Vagina (tissue), 2 donors: ENCODE measurements around the gene PSPH.

Experiments used
- CTCF ChIP-seq, 3 experiments: fragments of 450-650 bp in 2 of 3; fragments of 200-600 bp in 1 of 3; sonication (generic) in 1 of 3; IDR thresholded peaks; one replicate each; pipeline ENCODE4 v1.5.1; 2017 to 2019; ENCODE audit warnings: antibody characterized with exemption in 3 of 3, mild to moderate bottlenecking in 2 of 3, moderate library complexity in 2 of 3
- POLR2A ChIP-seq, 2 donors: fragments of 450-650 bp; IDR thresholded peaks; one replicate each; pipeline ENCODE4 v1.6.1; 2017; ENCODE audit warnings: antibody characterized with exemption in 2 of 2, mild to moderate bottlenecking in 2 of 2, moderate library complexity in 2 of 2
- POLR2AphosphoS5 ChIP-seq, 2 donors: sonication (generic); formaldehyde crosslinking; IDR thresholded peaks; one replicate each; pipeline ENCODE4 v1.9.0; 2017; ENCODE audit warnings: antibody characterized with exemption in 2 of 2, mild to moderate bottlenecking in 2 of 2, low read depth in 1 of 2; ENCODE audit not compliant: insufficient read depth in 1 of 2

- TF ChIP-seq CTCF (IDR thresholded peaks at IDR 0.05) (no peak), POLR2AphosphoS5 (IDR thresholded peaks at IDR 0.05; ENCODE audit: insufficient read depth in 1 of 2, low read depth in 1 of 2) (no peak), POLR2A (IDR thresholded peaks at IDR 0.05) (no peak)
Measured at GRCh38 chr7:56062382-56062781, 11.1 kb upstream of the PSPH start.
